Heart right ventricle (tissue), 16 donors: ENCODE data around the gene UGT1A7. TPM values are rescaled to one million over a fixed set of nuclear protein-coding genes. Genes with fewer than 3 reads are reported as not detected.
"Not testable (repeated sequence)": the region's sequence is repeated elsewhere in the genome, so short reads cannot be mapped to it uniquely, and the experiment has no call there.

Experiments used
- ATAC-seq, 8 donors: fragments of 200-7000 bp; cut with Tn5 transposase; one replicate each; pipeline ENCODE4 v1.9.1; 2020; ENCODE audit warnings: mild to moderate bottlenecking in 8 of 8, moderate library complexity in 8 of 8, moderate number of reproducible peaks in 1 of 8
- DNase-seq, 2 donors: peaks; one replicate each; pipeline ENCODE4 v3.0.0-alpha.2; 2020
- H3K27ac ChIP-seq, 10 donors: fragments of 200-600 bp; sonication (generic) in 2 of 10; one replicate each; pipeline versions ENCODE4 v1.5.0 to v1.8.0; 2020 to 2022; ENCODE audit warnings: mild to moderate bottlenecking in 3 of 10
- H3K27me3 ChIP-seq, 7 donors: fragments of 200-600 bp; one replicate each; pipeline ENCODE4 v1.8.0; 2021 to 2022; ENCODE audit warnings: mild to moderate bottlenecking in 2 of 7
- H3K36me3 ChIP-seq, 9 donors: fragments of 200-600 bp; sonication (generic) in 1 of 9; one replicate each; pipeline versions ENCODE4 v1.5.0 to v1.8.0; 2020 to 2022; ENCODE audit warnings: mild to moderate bottlenecking in 2 of 9
- H3K4me1 ChIP-seq, 9 donors: fragments of 200-600 bp; sonication (generic) in 1 of 9; one replicate each; pipeline versions ENCODE4 v1.5.0 to v1.8.0; 2020 to 2022; ENCODE audit warnings: mild to moderate bottlenecking in 4 of 9
- H3K4me3 ChIP-seq, 10 donors: fragments of 200-600 bp; sonication (generic) in 2 of 10; one replicate each; pipeline versions ENCODE4 v1.5.0 to v1.8.0; 2020 to 2022; ENCODE audit warnings: mild to moderate bottlenecking in 7 of 10, moderate library complexity in 2 of 10
- H3K9me3 ChIP-seq, 11 donors: fragments of 200-600 bp in 10 of 11; sonication (generic) in 2 of 11; one replicate each; pipeline versions ENCODE4 v1.5.0 to v1.8.0; 2013 to 2022; ENCODE audit warnings: mild to moderate bottlenecking in 2 of 11, control low read depth in 1 of 11, moderate library complexity in 1 of 11
- WGBS, 2 donors: extraction: QIAGEN DNeasy Blood & Tissue Kit; methylation state at CpG; one replicate each; pipeline ENCODE4 v1.1.7; 2013; ENCODE audit warnings: inconsistent platforms in 1 of 2; 5-methylcytosine and 5-hydroxymethylcytosine counted together
- intact Hi-C, 10 donors: fragments of 100-400 bp; cut with DNase I; formaldehyde crosslinking; loops; one replicate each; pipeline versions ENCODE4 v1.11.1 to v1.14.2; 2022
- polyA plus RNA-seq, 2 donors: library from polyadenylated mRNA; stranded (reverse); fragments of 200-250 nt; gene quantifications; one replicate each; pipeline ENCODE4 v1.2.3, GENCODE V29; 2013
- total RNA-seq, 10 donors: library from RNA; stranded (reverse); fragmentation: NEBNext Ultra II Directional in 3 of 10; extraction: Animal tissue kit (Norgen Biotek cat#: 25700) in 3 of 10; gene quantifications; one replicate each; pipeline versions ENCODE4 v1.2.1 to v1.2.4, GENCODE V29; 2021 to 2023
- TF ChIP-seq, protein P1 (sequence below), 9 donors: fragments of 200-600 bp; sonication (generic) in 2 of 9; IDR thresholded peaks; one replicate each; pipeline versions ENCODE4 v1.5.0 to v1.8.0; 2021 to 2022; ENCODE audit warnings: antibody characterized with exemption in 9 of 9, mild to moderate bottlenecking in 5 of 9, moderate library complexity in 1 of 9
- donor health status: Arrhythmogenic right ventricular cardiomyopathy.
- donor health status: ischemic (EF 13 %, LVEDD 7.1; RV severe dilation, severe dysfunction).
- donor health status: healthy with polysubstance abuse.
- donor health status: DM: no; HTN: yes; CAD: no.
- donor health status: DM: no; HTN: no; CAD: no.
- donor health status: ischemic (EF 25% LVEDD 6.9; RV normal size, moderate dysfunction).
- donor health status: ischemic (EF 25% LVEDD 5.7; RV mildly dilated, moderate dysfunction).
- donor health status: healthy.
- donor health status: DM: yes; HTN: yes; CAD: no.
- donor health status: Ischemic cardiomyopathy.
- donor health status: ischemic (EF 35%, LVEDD 5.7; RV mildly dilated, moderate dysfunction).
- donor health status: nonischemic (EF 11% LVEDD 7.7; RV severe dilation, severe dysfunction).
- donor health status: DM: yes; HTN: yes; CAD: no.
- donor health status: PGD.
- donor health status: ischemic (EF 29% LVEDD 5.4; RV normal size, mild dysfunction).
- donor health status: nonischemic (EF 23%, LVEDD 6.1; RV moderate dilation, normal function).

UGT1A7 gene
- total and polyA plus RNA-seq, 12 donors = 0.01 TPM; not detected in 11

GRCh38 chr2:233740870-233741269 is 59.2 kb downstream of the UGT1A7 start:
- H3K27ac ChIP-seq = no peak overlapping the region
- no peak overlapping the region for H3K4me3 ChIP-seq
- TF ChIP-seq, protein P1, sequence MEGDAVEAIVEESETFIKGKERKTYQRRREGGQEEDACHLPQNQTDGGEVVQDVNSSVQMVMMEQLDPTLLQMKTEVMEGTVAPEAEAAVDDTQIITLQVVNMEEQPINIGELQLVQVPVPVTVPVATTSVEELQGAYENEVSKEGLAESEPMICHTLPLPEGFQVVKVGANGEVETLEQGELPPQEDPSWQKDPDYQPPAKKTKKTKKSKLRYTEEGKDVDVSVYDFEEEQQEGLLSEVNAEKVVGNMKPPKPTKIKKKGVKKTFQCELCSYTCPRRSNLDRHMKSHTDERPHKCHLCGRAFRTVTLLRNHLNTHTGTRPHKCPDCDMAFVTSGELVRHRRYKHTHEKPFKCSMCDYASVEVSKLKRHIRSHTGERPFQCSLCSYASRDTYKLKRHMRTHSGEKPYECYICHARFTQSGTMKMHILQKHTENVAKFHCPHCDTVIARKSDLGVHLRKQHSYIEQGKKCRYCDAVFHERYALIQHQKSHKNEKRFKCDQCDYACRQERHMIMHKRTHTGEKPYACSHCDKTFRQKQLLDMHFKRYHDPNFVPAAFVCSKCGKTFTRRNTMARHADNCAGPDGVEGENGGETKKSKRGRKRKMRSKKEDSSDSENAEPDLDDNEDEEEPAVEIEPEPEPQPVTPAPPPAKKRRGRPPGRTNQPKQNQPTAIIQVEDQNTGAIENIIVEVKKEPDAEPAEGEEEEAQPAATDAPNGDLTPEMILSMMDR (IDR thresholded peaks at IDR 0.05) = no peak
- no peaks in the 10 kb centered on the region for H3K4me1 ChIP-seq
- intact Hi-C loops = no loop called here
- 57 to 61% methylated on average over 2 of the region's 2 CpGs for WGBS, 2 donors
- H3K36me3 ChIP-seq = no peaks in the 10 kb centered on the region
- peaks cover 0 to 24% (median 9%) of the 10 kb centered on the region in 7 donors for H3K27me3 ChIP-seq
- DNase-seq = no peak
- no peak for ATAC-seq
- H3K9me3 ChIP-seq = no peaks in the 10 kb centered on the region

- DNase-seq (no peak), ATAC-seq (no peak)
- H3K27me3 ChIP-seq = peaks cover 0 to 12% (median 0%) of the 10 kb centered on the region in 7 donors
- no peaks in the 10 kb centered on the region for H3K36me3 ChIP-seq
- TF ChIP-seq, protein P1 (IDR thresholded peaks at IDR 0.05) = no peak
- H3K4me3 ChIP-seq = no peak overlapping the region
- intact Hi-C loops = no loop called here
- H3K27ac ChIP-seq = no peak overlapping the region
- H3K9me3 ChIP-seq = no peaks in the 10 kb centered on the region
- 89 to 92% methylated on average over 45 of the region's 46 CpGs for WGBS, 2 donors
- H3K4me1 ChIP-seq = no peaks in the 10 kb centered on the region
Measured at GRCh38 chr2:233743464-233744259, 62.0 kb downstream of the UGT1A7 start.

GRCh38 chr2:233745073-233745755 is 63.5 kb downstream of the UGT1A7 start:
- TF ChIP-seq, protein P1 (IDR thresholded peaks at IDR 0.05) = no peak
- H3K9me3 ChIP-seq = peaks cover 0 to 1% (median 0%) of the 10 kb centered on the region in 11 donors

DNA sequence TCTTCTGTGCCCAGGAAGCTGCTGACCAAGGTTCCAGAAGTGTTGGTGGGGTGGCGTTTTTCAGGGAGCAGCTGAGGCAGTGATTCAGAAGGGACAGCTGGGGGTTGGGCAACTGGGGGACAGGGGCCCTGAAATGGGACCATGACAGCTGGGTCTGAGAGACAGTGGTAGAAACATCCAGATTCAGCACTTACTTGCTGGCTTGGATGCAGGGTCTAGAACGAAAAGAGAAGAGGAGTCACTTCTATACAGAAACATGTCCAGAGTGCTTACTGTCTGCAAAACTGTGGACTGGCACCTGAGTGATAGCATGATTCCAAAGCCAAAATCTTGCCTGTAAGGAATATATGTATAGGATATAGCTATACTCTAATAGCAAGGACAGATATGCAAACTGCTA is 64.1 kb downstream of the UGT1A7 start:
- intact Hi-C loops, DNase-seq, ATAC-seq, H3K27ac ChIP-seq, H3K9me3 ChIP-seq, H3K36me3 ChIP-seq, H3K27me3 ChIP-seq, H3K4me1 ChIP-seq, H3K4me3 ChIP-seq: not testable (repeated sequence)
- 57 to 58% methylated on average over 2 of the region's 2 CpGs for WGBS, 2 donors

More at GRCh38 chr2:233745073-233745755, 63.5 kb downstream of the UGT1A7 start:
- Histone ChIP-seq H3K27me3 (peaks cover 0 to 9% (median 0%) of the 10 kb centered on the region in 7 donors), H3K27ac (no peak overlapping the region), H3K4me1 (no peaks in the 10 kb centered on the region), H3K4me3 (no peak overlapping the region), H3K36me3 (no peaks in the 10 kb centered on the region)
- intact Hi-C loops = no loop called here
- no peak for ATAC-seq
- DNase-seq = no peak
- 73 to 77% methylated on average over 5 of the region's 5 CpGs for WGBS, 2 donors
